Epithelial cell of alveolus of lung (primary cell): ENCODE measurements around the gene ENOX1. TPM values are rescaled to one million over a fixed set of nuclear protein-coding genes. Genes with fewer than 3 reads are reported as not detected.

ENCODE experiments used
- total RNA-seq: library from RNA; depleted of rRNA; stranded (reverse); fragments of >200 nt; gene quantifications from 2 replicates; pipeline ENCODE4 v1.2.1, GENCODE V29; 2015

Gene ENOX1
- 2.2 and 2.8 TPM in 2 replicates for total RNA-seq

DNA sequence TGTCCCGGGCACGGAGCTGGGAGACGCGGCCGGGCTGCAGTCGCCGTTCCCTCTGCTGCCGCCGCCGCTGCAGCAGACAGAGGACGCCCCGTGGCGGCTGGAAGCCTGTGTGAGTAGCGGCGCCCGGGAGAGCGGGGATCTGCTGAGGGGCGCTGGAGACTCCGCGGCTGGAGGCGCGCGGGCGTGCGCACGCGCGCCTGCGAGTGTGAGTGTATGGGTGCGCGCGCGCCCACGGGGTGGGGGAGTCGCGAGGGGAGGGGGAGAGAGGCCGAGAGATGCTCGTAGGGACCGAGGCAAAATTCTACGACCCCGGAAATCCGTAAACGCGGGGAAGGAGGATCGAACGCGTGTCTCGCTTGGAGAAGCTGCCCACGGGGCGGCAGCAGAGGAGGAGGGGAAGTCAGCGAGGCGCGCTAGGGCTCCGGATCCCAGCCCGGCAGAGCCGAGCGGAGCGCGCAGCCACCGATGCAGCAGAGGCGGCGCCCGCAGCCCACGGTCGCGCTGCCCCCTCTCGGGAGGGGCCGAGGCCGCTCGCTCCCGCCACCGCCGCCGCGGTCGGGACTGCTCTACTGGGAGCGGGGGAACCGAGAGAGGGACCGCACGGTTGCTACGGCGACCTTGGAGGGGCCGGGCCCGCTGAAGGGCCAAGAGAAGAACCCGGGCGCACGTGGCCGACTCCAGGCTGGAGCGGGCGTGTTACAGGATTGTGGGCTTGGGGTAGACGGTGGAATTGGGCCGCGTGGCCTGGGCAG is at the start of gene ENOX1:
ENOX1 (minus strand) TSS at position 207 of the 752 bp plus-strand sequence.

Other genes starting within 250 kb of the ENOX1 start
- 5.8 and 8.3 TPM in 2 replicates for gene CCDC122, start 92.8 kb upstream of the ENOX1 start, total RNA-seq
- gene LACC1, start 92.9 kb upstream of the ENOX1 start, total RNA-seq = 4.1 and 5.0 TPM in 2 replicates